ENCODE results near the gene ONECUT1. TPM values are rescaled to one million over a fixed set of nuclear protein-coding genes. Genes with fewer than 3 reads are reported as not detected.

The ONECUT1 gene
- total RNA-seq, 1 donor from 2014 or later: 11.1 TPM

GRCh38 chr15:52797625-52798501, 7.7 kb upstream of the ONECUT1 start:
- no peak for DNase-seq (ENCODE audit: low spot score)

GRCh38 chr15:52796753-52797520, 6.8 kb upstream of the ONECUT1 start:
- no peak for DNase-seq (ENCODE audit: low spot score)

- no peak for DNase-seq (ENCODE audit: low spot score)
Observed at GRCh38 chr15:52796228-52796521, 6.0 kb upstream of the ONECUT1 start.

- DNase-seq (ENCODE audit: low spot score): no peak
Observed at GRCh38 chr15:52795464-52796227, 5.5 kb upstream of the ONECUT1 start.

- no peak for DNase-seq (ENCODE audit: low spot score)
Observed at GRCh38 chr15:52794665-52795463, 4.7 kb upstream of the ONECUT1 start.

- no peak for DNase-seq (ENCODE audit: low spot score)
Observed at GRCh38 chr15:52791776-52792175, 1.6 kb upstream of the ONECUT1 start.

- peak; percentile 7 for DNase-seq (ENCODE audit: low spot score)
Observed at GRCh38 chr15:52790941-52791751, 1.0 kb upstream of the ONECUT1 start.

- no peak for DNase-seq (ENCODE audit: low spot score)
Observed at GRCh38 chr15:52789601-52790168, 451 bp downstream of the ONECUT1 start.

GRCh38 chr15:52789008-52789600, 1.0 kb downstream of the ONECUT1 start:
- no peak for DNase-seq (ENCODE audit: low spot score)

GRCh38 chr15:52788099-52788986, 1.8 kb downstream of the ONECUT1 start:
- no peak for DNase-seq (ENCODE audit: low spot score)

- no peak for DNase-seq (ENCODE audit: low spot score)
Observed at GRCh38 chr15:52787549-52788098, 2.5 kb downstream of the ONECUT1 start.

GRCh38 chr15:52787123-52787503, 3.0 kb downstream of the ONECUT1 start:
- no peak for DNase-seq (ENCODE audit: low spot score)

- DNase-seq (ENCODE audit: low spot score): no peak
Observed at GRCh38 chr15:52786436-52787122, 3.6 kb downstream of the ONECUT1 start.

- no peak for DNase-seq (ENCODE audit: low spot score)
Observed at GRCh38 chr15:52785672-52786406, 4.3 kb downstream of the ONECUT1 start.

- no peak for DNase-seq (ENCODE audit: low spot score)
Observed at GRCh38 chr15:52784799-52785671, 5.1 kb downstream of the ONECUT1 start.
